Nephron progenitor cell (in vitro differentiated cells): ENCODE measurements around the gene LANCL1.

Experiments
- DNase-seq: peaks from one replicate; pipeline ENCODE4 v3.0.0; 2021
- H3K27ac Mint-ChIP-seq: 2 replicates; pipeline ENCODE4 v1.8.0; 2021; ENCODE audit warnings: mild to moderate bottlenecking, moderate library complexity, mixed read lengths
- H3K27me3 Mint-ChIP-seq: 2 replicates; pipeline ENCODE4 v1.8.0; 2021; ENCODE audit warnings: mild to moderate bottlenecking, low read depth, mixed read lengths; ENCODE audit not compliant: poor library complexity
- H3K36me3 Mint-ChIP-seq: 2 replicates; pipeline ENCODE4 v1.8.0; 2021; ENCODE audit warnings: low read depth, mixed read lengths
- H3K4me1 Mint-ChIP-seq: 2 replicates; pipeline ENCODE4 v1.8.0; 2021; ENCODE audit warnings: mixed read lengths
- H3K4me3 Mint-ChIP-seq: 2 replicates; pipeline ENCODE4 v1.8.0; 2021; ENCODE audit warnings: mild to moderate bottlenecking, moderate library complexity, mixed read lengths
- H3K9me3 Mint-ChIP-seq: 2 replicates; pipeline ENCODE4 v1.8.0; 2021; ENCODE audit warnings: mild to moderate bottlenecking, moderate library complexity, mixed read lengths
- CTCF ChIP-seq: fragments of 200-600 bp; sonication (generic); IDR thresholded peaks from 2 replicates; pipeline ENCODE4 v1.5.0; 2021; ENCODE audit warnings: antibody characterized with exemption

The LANCL1 gene

GRCh38 chr2:210443527-210443926 lies 33.0 kb downstream of the LANCL1 start:
- H3K4me1 Mint-ChIP-seq: peaks cover 8% of the 10 kb centered on the region
- H3K4me3 Mint-ChIP-seq: no peak overlapping the region
- no peaks in the 10 kb centered on the region for H3K27me3 Mint-ChIP-seq
- H3K27ac Mint-ChIP-seq: no peak overlapping the region
- TF ChIP-seq CTCF: no peak
- peaks cover 24% of the 10 kb centered on the region for H3K9me3 Mint-ChIP-seq
- peaks cover 70% of the 10 kb centered on the region for H3K36me3 Mint-ChIP-seq
- no peak for DNase-seq

GRCh38 chr2:210442878-210443277 lies 33.7 kb downstream of the LANCL1 start:
- Mint-ChIP-seq H3K9me3 (peaks cover 18% of the 10 kb centered on the region), H3K36me3 (peaks cover 64% of the 10 kb centered on the region), H3K27me3 (no peaks in the 10 kb centered on the region), H3K4me1 (peaks cover 8% of the 10 kb centered on the region), H3K4me3 (no peak overlapping the region), H3K27ac (no peak overlapping the region)
- no peak for TF ChIP-seq CTCF
- no peak for DNase-seq

GRCh38 chr2:210442457-210442856 lies 34.1 kb downstream of the LANCL1 start:
- DNase-seq: no peak
- H3K4me3 Mint-ChIP-seq: no peak overlapping the region
- no peaks in the 10 kb centered on the region for H3K27me3 Mint-ChIP-seq

GRCh38 chr2:210440206-210440605 lies 36.4 kb downstream of the LANCL1 start:
- H3K4me3 Mint-ChIP-seq: no peak overlapping the region
- no peaks in the 10 kb centered on the region for H3K27me3 Mint-ChIP-seq
- no peak for DNase-seq
- no peaks in the 10 kb centered on the region for H3K9me3 Mint-ChIP-seq
- no peak for TF ChIP-seq CTCF
- H3K27ac Mint-ChIP-seq: no peak overlapping the region
- peaks cover 8% of the 10 kb centered on the region for H3K4me1 Mint-ChIP-seq
- H3K36me3 Mint-ChIP-seq: peaks cover 61% of the 10 kb centered on the region

More at GRCh38 chr2:210442457-210442856, 34.1 kb downstream of the LANCL1 start:
- H3K36me3 Mint-ChIP-seq: peaks cover 60% of the 10 kb centered on the region
- H3K4me1 Mint-ChIP-seq: peaks cover 8% of the 10 kb centered on the region
- peaks cover 14% of the 10 kb centered on the region for H3K9me3 Mint-ChIP-seq
- no peak overlapping the region for H3K27ac Mint-ChIP-seq
- no peak for TF ChIP-seq CTCF

- H3K27me3 Mint-ChIP-seq: no peaks in the 10 kb centered on the region
- H3K27ac Mint-ChIP-seq: no peak overlapping the region
- DNase-seq: no peak
- peaks cover 83% of the 10 kb centered on the region for H3K36me3 Mint-ChIP-seq
- no peak overlapping the region for H3K4me3 Mint-ChIP-seq
- H3K9me3 Mint-ChIP-seq: peaks cover 4% of the 10 kb centered on the region
- no peak for TF ChIP-seq CTCF
- H3K4me1 Mint-ChIP-seq: no peaks in the 10 kb centered on the region
Measured at GRCh38 chr2:210435439-210435838, 41.1 kb downstream of the LANCL1 start.

- no peak for TF ChIP-seq CTCF
- no peak for DNase-seq
- H3K9me3 Mint-ChIP-seq: peaks cover 11% of the 10 kb centered on the region
- H3K27ac Mint-ChIP-seq: no peak overlapping the region
- no peaks in the 10 kb centered on the region for H3K4me1 Mint-ChIP-seq
- H3K4me3 Mint-ChIP-seq: no peak overlapping the region
- H3K27me3 Mint-ChIP-seq: no peaks in the 10 kb centered on the region
- H3K36me3 Mint-ChIP-seq: peaks cover 92% of the 10 kb centered on the region
Measured at GRCh38 chr2:210432633-210433032, 43.9 kb downstream of the LANCL1 start.
